ENCODE data around the gene CRYGA.

GRCh38 chr2:208175069-208175839 lies 11.9 kb upstream of the CRYGA start:
- TF ChIP-seq CTCF (IDR thresholded peaks at IDR 0.05) (peak; percentile 66 to 89 (median 81)), POLR2A (IDR thresholded peaks at IDR 0.05) (no peak)

Measured in body of pancreas (tissue), 4 donors.